Esophagus squamous epithelium (tissue), 4 donors: ENCODE data around the gene BTNL8.

Experiments used
- POLR2A ChIP-seq, 4 donors: fragments of 450-650 bp; IDR thresholded peaks; one replicate each; pipeline ENCODE4 v1.6.1; 2017; ENCODE audit warnings: antibody characterized with exemption in 4 of 4, mild to moderate bottlenecking in 4 of 4, moderate library complexity in 3 of 4
- TF ChIP-seq, protein P1 (sequence below), 6 experiments: fragments of 450-650 bp in 4 of 6; fragments of 200-600 bp in 2 of 6; sonication (generic) in 2 of 6; IDR thresholded peaks; one replicate each; pipeline ENCODE4 v1.5.1; 2016 to 2019; ENCODE audit warnings: antibody characterized with exemption in 6 of 6, mild to moderate bottlenecking in 4 of 6, moderate library complexity in 4 of 6

DNA sequence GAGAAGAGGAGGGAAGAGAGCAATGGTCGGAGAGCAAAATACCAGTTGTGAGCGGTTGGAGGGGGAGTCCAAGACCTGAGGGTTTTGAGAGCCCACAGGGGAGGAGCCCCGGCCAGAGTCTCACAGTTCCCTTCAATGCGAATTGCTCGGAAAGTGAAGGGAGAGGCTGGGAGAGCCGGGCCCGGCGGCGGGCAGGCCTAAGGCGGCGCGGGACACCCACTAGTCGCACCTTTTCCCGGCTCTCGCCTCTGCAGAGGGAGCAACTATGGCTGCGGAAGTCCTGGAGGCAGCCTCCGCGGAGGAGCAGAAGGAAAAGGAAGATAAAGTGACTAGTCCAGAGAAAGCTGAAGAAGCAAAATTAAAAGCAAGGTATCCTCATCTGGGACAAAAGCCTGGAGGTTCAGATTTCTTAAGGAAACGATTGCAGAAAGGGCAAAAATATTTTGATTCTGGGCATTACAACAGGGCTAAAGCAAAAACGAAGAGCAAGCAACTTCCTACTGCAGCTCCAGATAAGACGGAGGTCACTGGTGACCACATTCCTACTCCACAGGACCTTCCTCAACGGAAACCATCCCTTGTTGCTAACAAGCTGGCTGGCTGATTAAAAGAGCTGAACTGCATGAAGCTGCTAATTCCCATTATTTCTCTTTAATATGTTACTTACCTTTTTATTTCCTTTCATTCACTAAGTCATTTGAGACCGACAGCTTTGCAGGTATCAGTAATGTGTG, 83.2 kb downstream of the BTNL8 start:
- TF ChIP-seq, protein P1, sequence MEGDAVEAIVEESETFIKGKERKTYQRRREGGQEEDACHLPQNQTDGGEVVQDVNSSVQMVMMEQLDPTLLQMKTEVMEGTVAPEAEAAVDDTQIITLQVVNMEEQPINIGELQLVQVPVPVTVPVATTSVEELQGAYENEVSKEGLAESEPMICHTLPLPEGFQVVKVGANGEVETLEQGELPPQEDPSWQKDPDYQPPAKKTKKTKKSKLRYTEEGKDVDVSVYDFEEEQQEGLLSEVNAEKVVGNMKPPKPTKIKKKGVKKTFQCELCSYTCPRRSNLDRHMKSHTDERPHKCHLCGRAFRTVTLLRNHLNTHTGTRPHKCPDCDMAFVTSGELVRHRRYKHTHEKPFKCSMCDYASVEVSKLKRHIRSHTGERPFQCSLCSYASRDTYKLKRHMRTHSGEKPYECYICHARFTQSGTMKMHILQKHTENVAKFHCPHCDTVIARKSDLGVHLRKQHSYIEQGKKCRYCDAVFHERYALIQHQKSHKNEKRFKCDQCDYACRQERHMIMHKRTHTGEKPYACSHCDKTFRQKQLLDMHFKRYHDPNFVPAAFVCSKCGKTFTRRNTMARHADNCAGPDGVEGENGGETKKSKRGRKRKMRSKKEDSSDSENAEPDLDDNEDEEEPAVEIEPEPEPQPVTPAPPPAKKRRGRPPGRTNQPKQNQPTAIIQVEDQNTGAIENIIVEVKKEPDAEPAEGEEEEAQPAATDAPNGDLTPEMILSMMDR (IDR thresholded peaks at IDR 0.05), result no peak
- TF ChIP-seq POLR2A (IDR thresholded peaks at IDR 0.05), result no peak
